DOHH2 (cell line): Measurements from ENCODE around the gene RNASEH2A.
"Not testable (repeated sequence)": the region's sequence is repeated elsewhere in the genome, so short reads cannot be mapped to it uniquely, and the experiment has no call there.

Experiments used
- H3F3A ChIP-seq: fragments of 200-600 bp; sonication (generic), shearing (Covaris generic); 2 replicates; pipeline ENCODE4 v1.6.0; 2016; ENCODE audit warnings: antibody characterized with exemption, mild to moderate bottlenecking; ENCODE audit not compliant: control insufficient read depth, insufficient read depth
- H3K27ac ChIP-seq: fragments of 200-600 bp; sonication (generic); 2 replicates; pipeline ENCODE4 v1.5.1; 2014; ENCODE audit warnings: low read depth, mild to moderate bottlenecking, low read length, moderate library complexity
- H3K27me3 ChIP-seq: fragments of 200-600 bp; sonication (generic); 2 replicates; pipeline ENCODE4 v1.6.1; 2014; ENCODE audit warnings: mild to moderate bottlenecking, low read length, mixed read lengths; ENCODE audit not compliant: control insufficient read depth
- H3K36me3 ChIP-seq: fragments of 200-600 bp; sonication (generic); 2 replicates; pipeline ENCODE4 v1.6.1; 2014; ENCODE audit warnings: mild to moderate bottlenecking, low read length, moderate library complexity, mixed read lengths; ENCODE audit not compliant: control insufficient read depth
- H3K4me1 ChIP-seq: fragments of 200-600 bp; sonication (generic); 2 replicates; pipeline ENCODE4 v1.6.1; 2014; ENCODE audit warnings: mild to moderate bottlenecking, low read length, mixed read lengths; ENCODE audit not compliant: control insufficient read depth
- H3K4me2 ChIP-seq: fragments of 200-600 bp; sonication (generic); 2 replicates; pipeline ENCODE4 v1.6.0; 2014; ENCODE audit warnings: mild to moderate bottlenecking, low read length, moderate library complexity
- H3K4me3 ChIP-seq: fragments of 200-600 bp; sonication (generic); 2 replicates; pipeline ENCODE4 v1.5.1; 2014; ENCODE audit warnings: mild to moderate bottlenecking, low read length, mixed read lengths
- H3K79me2 ChIP-seq: fragments of 200-600 bp; sonication (generic); 2 replicates; pipeline ENCODE4 v1.6.1; 2014; ENCODE audit warnings: mild to moderate bottlenecking, low read length, mixed read lengths; ENCODE audit not compliant: control insufficient read depth
- H3K9me2 ChIP-seq: fragments of 200-600 bp; sonication (generic); replicated peaks from 2 replicates; pipeline ENCODE4 v1.6.1; 2014; ENCODE audit warnings: mild to moderate bottlenecking, low read length, mixed read lengths; ENCODE audit not compliant: control insufficient read depth
- H3K9me3 ChIP-seq: fragments of 200-600 bp; sonication (generic); 2 replicates; pipeline ENCODE4 v1.6.1; 2014; ENCODE audit warnings: antibody characterized with exemption, low read length, mixed read lengths; ENCODE audit not compliant: control insufficient read depth, insufficient read depth
- H4K20me1 ChIP-seq: fragments of 200-600 bp; sonication (generic); 2 replicates; pipeline ENCODE4 v1.6.0; 2014; ENCODE audit warnings: low read depth, mild to moderate bottlenecking, antibody characterized with exemption, low read length, moderate library complexity; ENCODE audit not compliant: control insufficient read depth, insufficient read depth
- EZH2phosphoT487 ChIP-seq: fragments of 200-600 bp; sonication (generic); IDR thresholded peaks from 2 replicates; pipeline ENCODE4 v1.6.1; 2017; ENCODE audit warnings: borderline replicate concordance, mild to moderate bottlenecking, antibody characterized with exemption, low read length, moderate library complexity, mixed read lengths
- TF ChIP-seq, protein P1 (sequence below): fragments of 200-600 bp; sonication (generic); IDR thresholded peaks from one replicate; pipeline ENCODE4 v1.5.1; 2014; ENCODE audit warnings: antibody characterized with exemption, mild to moderate bottlenecking, low read depth, low read length; ENCODE audit not compliant: poor library complexity, severe bottlenecking

RNASEH2A gene

DNA sequence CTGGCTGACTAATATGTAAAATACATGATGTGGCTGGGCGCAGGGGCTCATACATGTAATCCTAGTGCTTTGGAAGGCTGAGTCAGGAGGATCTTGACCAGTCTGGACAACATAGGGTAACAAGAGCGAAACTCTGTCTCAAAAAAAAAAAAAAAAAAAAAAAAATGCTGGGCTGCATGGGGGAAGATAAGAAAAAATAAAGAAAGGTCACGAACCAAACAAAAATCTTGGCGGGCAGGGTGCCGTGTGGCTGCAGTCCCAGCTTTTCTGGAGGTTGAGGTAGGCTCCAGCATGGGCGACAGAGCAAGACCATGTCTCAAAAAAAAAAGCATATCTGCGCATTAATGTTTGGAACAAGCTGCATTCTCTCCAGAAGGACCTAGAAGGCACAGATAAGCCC, 8.7 kb downstream of the RNASEH2A start:
- Histone ChIP-seq H3K9me2 (no peaks in the 10 kb centered on the region), H3K4me1 (no peaks in the 10 kb centered on the region), H3K27ac (no peak overlapping the region), H3K36me3 (peaks cover 22% of the 10 kb centered on the region), H3K79me2 (no peaks in the 10 kb centered on the region), H3K9me3 (no peaks in the 10 kb centered on the region), H3K4me3 (no peak overlapping the region), H4K20me1 (0 out of 2 replicates have a peak, but pooled peaks cover 3% of the 10 kb centered on the region), H3F3A (no peaks in the 10 kb centered on the region), H3K27me3 (no peaks in the 10 kb centered on the region), H3K4me2 (no peak overlapping the region)
- TF ChIP-seq, protein P1, sequence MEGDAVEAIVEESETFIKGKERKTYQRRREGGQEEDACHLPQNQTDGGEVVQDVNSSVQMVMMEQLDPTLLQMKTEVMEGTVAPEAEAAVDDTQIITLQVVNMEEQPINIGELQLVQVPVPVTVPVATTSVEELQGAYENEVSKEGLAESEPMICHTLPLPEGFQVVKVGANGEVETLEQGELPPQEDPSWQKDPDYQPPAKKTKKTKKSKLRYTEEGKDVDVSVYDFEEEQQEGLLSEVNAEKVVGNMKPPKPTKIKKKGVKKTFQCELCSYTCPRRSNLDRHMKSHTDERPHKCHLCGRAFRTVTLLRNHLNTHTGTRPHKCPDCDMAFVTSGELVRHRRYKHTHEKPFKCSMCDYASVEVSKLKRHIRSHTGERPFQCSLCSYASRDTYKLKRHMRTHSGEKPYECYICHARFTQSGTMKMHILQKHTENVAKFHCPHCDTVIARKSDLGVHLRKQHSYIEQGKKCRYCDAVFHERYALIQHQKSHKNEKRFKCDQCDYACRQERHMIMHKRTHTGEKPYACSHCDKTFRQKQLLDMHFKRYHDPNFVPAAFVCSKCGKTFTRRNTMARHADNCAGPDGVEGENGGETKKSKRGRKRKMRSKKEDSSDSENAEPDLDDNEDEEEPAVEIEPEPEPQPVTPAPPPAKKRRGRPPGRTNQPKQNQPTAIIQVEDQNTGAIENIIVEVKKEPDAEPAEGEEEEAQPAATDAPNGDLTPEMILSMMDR, result no peak
- TF ChIP-seq EZH2phosphoT487, result no peak

DNA sequence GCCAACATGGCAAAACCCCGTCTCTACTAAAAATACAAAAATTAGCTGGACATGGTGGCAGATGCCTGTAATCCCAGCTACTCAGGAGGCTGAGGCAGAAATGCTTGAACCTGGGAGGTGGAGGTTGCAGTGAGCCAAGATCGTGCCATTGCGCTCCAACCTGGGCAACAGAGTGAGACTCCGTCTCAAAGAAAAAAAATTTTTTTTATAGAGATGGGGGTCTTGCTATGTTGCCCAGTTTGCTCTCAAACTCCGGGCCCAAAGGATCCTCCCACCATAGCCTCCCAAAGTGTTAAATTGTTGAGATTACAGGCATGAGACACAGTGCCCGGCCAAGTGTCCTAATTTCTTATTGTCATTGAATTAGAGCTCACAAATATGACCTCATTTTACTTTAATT, 10.8 kb downstream of the RNASEH2A start:
- H4K20me1 ChIP-seq, H3K4me3 ChIP-seq, H3K79me2 ChIP-seq, H3F3A ChIP-seq, H3K4me2 ChIP-seq, H3K9me3 ChIP-seq, H3K27ac ChIP-seq, H3K4me1 ChIP-seq, H3K9me2 ChIP-seq, H3K27me3 ChIP-seq: not testable (repeated sequence)
- peaks cover 11% of the 10 kb centered on the region for H3K36me3 ChIP-seq

DNA sequence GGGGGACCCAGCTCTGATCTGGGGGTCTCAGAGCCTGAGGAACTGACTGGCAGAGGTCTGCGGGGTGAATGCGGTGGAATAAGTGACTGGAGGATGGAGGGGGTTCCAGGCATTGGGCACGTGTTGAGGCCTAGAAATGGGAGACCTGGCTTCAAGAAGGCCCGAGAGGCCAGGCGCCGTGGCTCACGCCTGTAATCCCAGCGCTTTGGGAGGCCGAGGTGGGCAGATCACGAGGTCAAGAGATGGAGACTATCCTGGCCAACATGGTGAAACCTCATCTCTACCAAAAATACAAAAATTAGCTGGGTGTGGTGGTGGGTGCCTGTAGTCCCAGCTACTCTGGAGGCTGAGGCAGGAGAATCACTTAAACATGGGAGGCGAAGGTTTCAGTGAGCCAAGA, 11.4 kb downstream of the RNASEH2A start:
- not testable (repeated sequence) for H3K27ac ChIP-seq, H3K4me3 ChIP-seq, H3K4me1 ChIP-seq, H3K9me2 ChIP-seq, H3K79me2 ChIP-seq, H3K4me2 ChIP-seq, H4K20me1 ChIP-seq, H3K27me3 ChIP-seq, H3K9me3 ChIP-seq, H3F3A ChIP-seq
- H3K36me3 ChIP-seq, result peaks cover 11% of the 10 kb centered on the region

DNA sequence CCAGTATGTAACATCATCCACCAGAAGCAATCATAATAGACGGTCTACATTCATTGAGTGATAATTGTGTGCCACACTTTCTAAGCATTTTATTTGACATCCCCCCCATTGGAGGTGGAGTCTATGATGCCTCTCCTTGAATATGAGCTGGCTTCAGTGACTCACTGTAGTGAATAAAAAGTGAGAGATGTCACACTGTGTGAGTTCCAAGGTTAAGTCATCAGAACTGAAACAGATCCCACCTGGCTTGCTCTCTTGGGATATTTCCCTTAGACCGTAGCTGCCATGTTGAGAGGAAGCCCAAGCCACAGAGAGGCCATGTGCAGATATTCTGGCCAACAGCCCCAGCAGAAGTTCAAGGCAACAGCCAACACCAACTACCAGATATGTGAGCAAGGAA, 15.4 kb downstream of the RNASEH2A start:
- Histone ChIP-seq H3K4me2 (no peak overlapping the region), H3K79me2 (no peaks in the 10 kb centered on the region), H3K9me3 (no peaks in the 10 kb centered on the region), H3K27me3 (no peaks in the 10 kb centered on the region), H4K20me1 (0 out of 2 replicates have a peak, but pooled peaks cover 3% of the 10 kb centered on the region), H3F3A (no peaks in the 10 kb centered on the region), H3K9me2 (no peaks in the 10 kb centered on the region), H3K4me3 (no peak overlapping the region), H3K36me3 (no peaks in the 10 kb centered on the region), H3K27ac (no peak overlapping the region), H3K4me1 (no peaks in the 10 kb centered on the region)
- TF ChIP-seq EZH2phosphoT487, result no peak
- TF ChIP-seq, protein P1, result no peak
